Measurements from ENCODE around the gene METTL27.

METTL27 gene

DNA sequence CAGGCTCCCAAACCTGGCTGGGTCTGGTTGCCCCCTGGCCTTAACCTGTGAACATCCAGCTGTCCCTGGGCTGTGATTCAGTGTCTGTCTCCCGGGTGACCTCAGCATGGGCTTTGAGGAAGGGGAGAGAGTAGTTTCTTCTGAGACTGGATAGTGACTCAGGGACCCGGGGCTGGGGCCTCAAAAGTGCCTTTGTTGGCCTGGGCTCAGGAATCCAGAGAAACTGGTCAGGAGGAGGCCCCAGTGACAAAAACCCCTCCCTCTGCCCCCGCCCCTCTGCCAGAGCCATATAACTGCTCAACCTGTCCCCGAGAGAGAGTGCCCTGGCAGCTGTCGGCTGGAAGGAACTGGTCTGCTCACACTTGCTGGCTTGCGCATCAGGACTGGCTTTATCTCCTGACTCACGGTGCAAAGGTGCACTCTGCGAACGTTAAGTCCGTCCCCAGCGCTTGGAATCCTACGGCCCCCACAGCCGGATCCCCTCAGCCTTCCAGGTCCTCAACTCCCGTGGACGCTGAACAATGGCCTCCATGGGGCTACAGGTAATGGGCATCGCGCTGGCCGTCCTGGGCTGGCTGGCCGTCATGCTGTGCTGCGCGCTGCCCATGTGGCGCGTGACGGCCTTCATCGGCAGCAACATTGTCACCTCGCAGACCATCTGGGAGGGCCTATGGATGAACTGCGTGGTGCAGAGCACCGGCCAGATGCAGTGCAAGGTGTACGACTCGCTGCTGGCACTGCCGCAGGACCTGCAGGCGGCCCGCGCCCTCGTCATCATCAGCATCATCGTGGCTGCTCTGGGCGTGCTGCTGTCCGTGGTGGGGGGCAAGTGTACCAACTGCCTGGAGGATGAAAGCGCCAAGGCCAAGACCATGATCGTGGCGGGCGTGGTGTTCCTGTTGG is 11.4 kb downstream of the METTL27 start, which contains the start of gene CLDN4:
TSS of gene CLDN4 (plus strand) at position 316 of the 903 bp plus-strand sequence. CDS start at position 522, 206 bp downstream.
- no peaks in the 10 kb centered on the region for H3K9me3 Mint-ChIP-seq
- no peaks in the 10 kb centered on the region for H3K36me3 Mint-ChIP-seq (ENCODE audit: low read depth)
- peak within 1 kb of the TSS; percentile 86 to 98 (median 90) for H3K27ac Mint-ChIP-seq
- peak within 1 kb of the TSS; percentile 82 to 85 (median 84) for H3K4me3 Mint-ChIP-seq
- H3K4me1 Mint-ChIP-seq: peaks cover 39% of the 10 kb centered on the region
- TF ChIP-seq, protein P1, sequence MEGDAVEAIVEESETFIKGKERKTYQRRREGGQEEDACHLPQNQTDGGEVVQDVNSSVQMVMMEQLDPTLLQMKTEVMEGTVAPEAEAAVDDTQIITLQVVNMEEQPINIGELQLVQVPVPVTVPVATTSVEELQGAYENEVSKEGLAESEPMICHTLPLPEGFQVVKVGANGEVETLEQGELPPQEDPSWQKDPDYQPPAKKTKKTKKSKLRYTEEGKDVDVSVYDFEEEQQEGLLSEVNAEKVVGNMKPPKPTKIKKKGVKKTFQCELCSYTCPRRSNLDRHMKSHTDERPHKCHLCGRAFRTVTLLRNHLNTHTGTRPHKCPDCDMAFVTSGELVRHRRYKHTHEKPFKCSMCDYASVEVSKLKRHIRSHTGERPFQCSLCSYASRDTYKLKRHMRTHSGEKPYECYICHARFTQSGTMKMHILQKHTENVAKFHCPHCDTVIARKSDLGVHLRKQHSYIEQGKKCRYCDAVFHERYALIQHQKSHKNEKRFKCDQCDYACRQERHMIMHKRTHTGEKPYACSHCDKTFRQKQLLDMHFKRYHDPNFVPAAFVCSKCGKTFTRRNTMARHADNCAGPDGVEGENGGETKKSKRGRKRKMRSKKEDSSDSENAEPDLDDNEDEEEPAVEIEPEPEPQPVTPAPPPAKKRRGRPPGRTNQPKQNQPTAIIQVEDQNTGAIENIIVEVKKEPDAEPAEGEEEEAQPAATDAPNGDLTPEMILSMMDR (IDR thresholded peaks at IDR 0.05; ENCODE audit: unreplicated experiment in 3 of 3): no peak
- peaks cover 25% of the 10 kb centered on the region for H3K27me3 Mint-ChIP-seq (ENCODE audit: low read depth)

DNA sequence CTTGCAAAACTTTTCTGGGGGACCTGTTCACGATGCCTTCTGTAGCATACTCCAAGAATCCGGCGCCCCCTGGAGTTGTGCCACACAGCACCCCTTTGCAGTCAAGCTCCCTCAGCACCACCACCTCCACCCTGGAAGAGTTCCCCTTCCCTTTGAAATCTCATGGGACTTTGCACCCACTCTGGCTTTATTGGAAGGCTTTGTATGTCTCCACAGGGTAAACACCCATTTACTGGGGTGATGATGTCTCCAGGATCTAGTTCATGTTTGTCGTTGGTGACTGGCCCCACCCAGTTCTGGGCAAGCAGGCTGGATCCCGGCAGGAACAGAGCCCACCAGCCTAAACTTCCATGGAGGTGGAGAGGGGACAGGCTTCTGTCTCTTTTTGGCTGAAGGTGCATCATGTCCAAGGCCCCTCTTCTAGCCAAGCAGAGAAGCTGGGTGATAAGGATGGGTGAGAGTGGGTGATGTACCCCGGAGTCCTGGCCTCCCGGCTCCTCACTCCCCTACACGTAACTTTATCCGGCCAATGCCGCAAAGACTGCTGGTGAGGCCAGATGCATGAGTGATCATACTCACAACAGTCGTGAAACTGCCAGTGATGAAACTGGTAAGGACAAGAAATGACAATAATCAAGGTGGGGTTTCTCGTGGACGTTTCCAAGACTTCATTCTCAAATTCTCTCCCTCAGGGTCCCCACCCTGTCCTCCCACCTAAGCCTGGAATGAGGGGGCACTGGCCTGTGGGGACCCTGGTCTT is 12.2 kb downstream of the METTL27 start:
- Mint-ChIP-seq H3K27me3 (ENCODE audit: low read depth) (peaks cover 25% of the 10 kb centered on the region), H3K4me1 (peaks cover 39% of the 10 kb centered on the region), H3K27ac (peak overlapping the region; percentile 79 to 98 (median 86)), H3K4me3 (peak overlapping the region in 2 of 3 experiments; percentile 43 to 82), H3K9me3 (no peaks in the 10 kb centered on the region), H3K36me3 (ENCODE audit: low read depth) (no peaks in the 10 kb centered on the region)
- TF ChIP-seq, protein P1 (IDR thresholded peaks at IDR 0.05; ENCODE audit: unreplicated experiment in 3 of 3): no peak

DNA sequence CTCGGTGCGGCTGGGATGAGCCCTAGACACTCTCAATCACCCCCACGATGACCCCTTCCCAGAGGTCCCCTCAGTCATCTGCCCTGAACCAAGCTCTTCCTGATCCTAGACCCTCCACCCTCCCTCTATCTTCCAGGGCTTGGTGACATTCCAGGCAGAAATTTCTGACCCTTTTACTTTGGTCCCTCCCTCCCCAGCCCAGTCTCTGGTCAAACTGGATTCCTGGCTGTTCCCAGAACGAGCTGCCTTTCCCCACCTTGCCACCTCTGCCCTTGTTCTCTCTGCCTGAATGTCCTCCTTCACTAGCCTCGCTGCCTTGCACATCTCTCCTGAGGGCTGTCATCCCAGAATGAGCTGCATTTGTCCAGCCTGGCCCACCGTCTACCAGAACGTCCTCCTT is 12.8 kb downstream of the METTL27 start:
- peaks cover 39% of the 10 kb centered on the region for H3K4me1 Mint-ChIP-seq
- TF ChIP-seq, protein P1 (IDR thresholded peaks at IDR 0.05; ENCODE audit: unreplicated experiment in 3 of 3): no peak
- peak overlapping the region in 2 of 3 experiments; percentile 19 to 53 for H3K4me3 Mint-ChIP-seq
- H3K27me3 Mint-ChIP-seq (ENCODE audit: low read depth): peaks cover 25% of the 10 kb centered on the region
- H3K36me3 Mint-ChIP-seq (ENCODE audit: low read depth): no peaks in the 10 kb centered on the region
- peak overlapping the region; percentile 79 to 98 (median 86) for H3K27ac Mint-ChIP-seq
- no peaks in the 10 kb centered on the region for H3K9me3 Mint-ChIP-seq

DNA sequence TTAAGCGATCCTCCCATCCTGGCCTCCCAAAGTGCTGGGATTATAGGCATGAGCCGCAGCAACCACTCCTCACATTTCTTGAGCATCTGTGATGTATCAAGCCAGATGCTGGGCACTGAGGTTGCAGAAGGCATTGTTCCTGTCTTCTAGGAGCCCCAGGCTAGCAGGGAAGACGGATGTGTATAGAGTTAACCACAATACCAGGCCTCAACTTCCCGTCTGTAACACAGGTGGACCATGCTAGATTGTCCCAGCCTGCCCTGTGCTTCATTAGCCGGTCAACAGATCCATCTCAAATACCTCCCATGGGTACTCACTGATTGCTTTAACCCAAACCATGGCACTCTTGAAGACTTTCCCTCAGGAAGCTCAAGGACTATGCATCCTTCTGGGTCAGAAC is 13.3 kb downstream of the METTL27 start:
- Mint-ChIP-seq H3K36me3 (ENCODE audit: low read depth) (no peaks in the 10 kb centered on the region), H3K27ac (peak overlapping the region; percentile 28 to 98 (median 95)), H3K4me1 (peaks cover 39% of the 10 kb centered on the region), H3K27me3 (ENCODE audit: low read depth) (peaks cover 25% of the 10 kb centered on the region), H3K9me3 (no peaks in the 10 kb centered on the region), H3K4me3 (no peak overlapping the region)
- TF ChIP-seq, protein P1 (IDR thresholded peaks at IDR 0.05; ENCODE audit: unreplicated experiment in 3 of 3): no peak

DNA sequence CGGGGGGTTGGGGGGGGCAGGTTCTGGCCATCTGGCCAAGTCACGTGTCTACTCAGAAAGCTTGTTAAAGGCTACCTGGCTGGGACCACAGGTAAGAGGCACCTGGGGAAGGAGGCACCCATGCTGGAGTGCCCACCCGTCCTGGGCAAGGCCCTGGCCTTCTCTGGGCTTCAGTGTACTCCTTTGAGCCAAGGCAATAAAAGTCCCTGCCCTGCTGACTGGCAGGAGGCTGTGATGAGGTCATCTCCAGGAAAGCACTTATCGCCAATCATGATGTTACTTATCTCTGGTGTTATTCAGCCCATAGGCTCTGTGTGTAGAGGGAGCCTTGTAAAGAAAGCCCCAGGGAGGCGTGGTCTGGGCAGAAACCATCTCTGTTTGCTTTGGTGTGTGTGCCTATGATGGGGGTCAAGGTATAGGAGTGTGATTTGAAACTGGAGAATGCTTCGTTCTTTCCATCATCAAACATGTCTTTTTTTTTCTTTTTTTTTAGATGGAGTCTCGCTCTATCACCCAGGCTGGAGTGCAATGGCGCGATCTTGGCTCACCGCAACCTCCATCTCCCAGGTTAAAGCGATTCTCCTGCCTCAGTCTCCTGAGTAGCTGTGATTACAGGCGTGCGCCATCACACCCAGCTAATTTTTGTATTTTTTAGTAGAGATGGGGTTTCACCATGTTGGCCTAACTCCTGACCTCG is 14.1 kb downstream of the METTL27 start:
- Mint-ChIP-seq H3K4me3 (peak overlapping the region in 2 of 3 experiments; percentile 35 to 59), H3K9me3 (no peaks in the 10 kb centered on the region), H3K36me3 (ENCODE audit: low read depth) (no peaks in the 10 kb centered on the region), H3K4me1 (peaks cover 41% of the 10 kb centered on the region), H3K27me3 (ENCODE audit: low read depth) (peaks cover 27% of the 10 kb centered on the region), H3K27ac (peak overlapping the region; percentile 95 to 97 (median 96))
- TF ChIP-seq, protein P1 (IDR thresholded peaks at IDR 0.05; ENCODE audit: unreplicated experiment in 3 of 3): no peak

Data from nephron (organoid).